ENCODE results near the gene YARS1.

DNA sequence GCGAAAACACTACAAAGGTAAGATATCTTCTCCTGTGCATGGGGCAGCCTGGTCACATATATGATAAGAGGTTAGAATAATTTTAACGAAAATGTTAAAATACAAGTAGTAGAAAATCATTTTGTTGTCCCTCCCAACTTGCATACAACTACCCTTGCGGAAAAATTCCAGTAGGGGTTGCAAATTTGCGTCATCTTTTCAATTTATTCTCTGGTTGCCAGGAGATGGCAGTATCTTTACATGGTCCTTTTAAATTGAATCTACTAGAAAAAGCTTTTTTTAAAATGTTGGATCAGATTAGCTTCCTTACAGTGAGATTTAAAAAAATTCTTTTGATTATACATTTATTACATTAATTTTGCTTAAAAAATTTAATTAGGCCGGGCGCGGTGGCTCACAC lies 11.2 kb upstream of the YARS1 start:
- TF ChIP-seq, protein P1, sequence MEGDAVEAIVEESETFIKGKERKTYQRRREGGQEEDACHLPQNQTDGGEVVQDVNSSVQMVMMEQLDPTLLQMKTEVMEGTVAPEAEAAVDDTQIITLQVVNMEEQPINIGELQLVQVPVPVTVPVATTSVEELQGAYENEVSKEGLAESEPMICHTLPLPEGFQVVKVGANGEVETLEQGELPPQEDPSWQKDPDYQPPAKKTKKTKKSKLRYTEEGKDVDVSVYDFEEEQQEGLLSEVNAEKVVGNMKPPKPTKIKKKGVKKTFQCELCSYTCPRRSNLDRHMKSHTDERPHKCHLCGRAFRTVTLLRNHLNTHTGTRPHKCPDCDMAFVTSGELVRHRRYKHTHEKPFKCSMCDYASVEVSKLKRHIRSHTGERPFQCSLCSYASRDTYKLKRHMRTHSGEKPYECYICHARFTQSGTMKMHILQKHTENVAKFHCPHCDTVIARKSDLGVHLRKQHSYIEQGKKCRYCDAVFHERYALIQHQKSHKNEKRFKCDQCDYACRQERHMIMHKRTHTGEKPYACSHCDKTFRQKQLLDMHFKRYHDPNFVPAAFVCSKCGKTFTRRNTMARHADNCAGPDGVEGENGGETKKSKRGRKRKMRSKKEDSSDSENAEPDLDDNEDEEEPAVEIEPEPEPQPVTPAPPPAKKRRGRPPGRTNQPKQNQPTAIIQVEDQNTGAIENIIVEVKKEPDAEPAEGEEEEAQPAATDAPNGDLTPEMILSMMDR (IDR thresholded peaks at IDR 0.05; ENCODE audit: low read length): no peak
- TF ChIP-seq EZH2phosphoT487 (IDR thresholded peaks at IDR 0.05; ENCODE audit: low read length) (no peak), EZH2 (optimal IDR thresholded peaks at IDR 0.05; ENCODE audit: low read depth, low read length) (no peak)
